Mesenchymal stem cell (in vitro differentiated cells and primary cell): ENCODE measurements around the gene TAF15.

Experiments used
- DNase-seq: peaks from one replicate; pipeline ENCODE4 v3.0.0-alpha.2; 2013
- H2AFZ ChIP-seq: one replicate; pipeline ENCODE4 v1.6.1; 2013; ENCODE audit warnings: low read depth, mild to moderate bottlenecking, control low read depth, inconsistent platforms, low read length, moderate library complexity
- H2AK5ac ChIP-seq: 2 replicates; pipeline ENCODE4 v1.6.1; 2013; ENCODE audit warnings: low read length, moderate library complexity, mild to moderate bottlenecking, inconsistent platforms; ENCODE audit not compliant: severe bottlenecking
- H2BK120ac ChIP-seq: one replicate; pipeline ENCODE4 v1.6.1; 2013; ENCODE audit warnings: low read depth, mild to moderate bottlenecking, inconsistent platforms, low read length, moderate library complexity
- H2BK12ac ChIP-seq, 2 experiments: one replicate each; pipeline ENCODE4 v1.6.1; 2013; ENCODE audit warnings: inconsistent platforms in 2 of 2, low read length in 2 of 2, mild to moderate bottlenecking in 2 of 2, moderate library complexity in 2 of 2, control low read depth in 1 of 2
- H2BK15ac ChIP-seq: one replicate; pipeline ENCODE4 v1.6.1; 2013; ENCODE audit warnings: mild to moderate bottlenecking, low read depth, inconsistent platforms; ENCODE audit not compliant: poor library complexity, severe bottlenecking
- H2BK5ac ChIP-seq: 2 replicates; pipeline ENCODE4 v1.6.1; 2013; ENCODE audit warnings: low read depth, mild to moderate bottlenecking, low read length, control low read depth, inconsistent platforms; ENCODE audit not compliant: poor library complexity, severe bottlenecking
- H3K14ac ChIP-seq, 2 experiments: one replicate each; pipeline ENCODE4 v1.6.1; 2013; ENCODE audit warnings: inconsistent platforms in 2 of 2, low read length in 2 of 2, control low read depth in 1 of 2, mild to moderate bottlenecking in 1 of 2, moderate library complexity in 1 of 2
- H3K18ac ChIP-seq, 2 experiments: one replicate each; pipeline ENCODE4 v1.6.1; 2013; ENCODE audit warnings: inconsistent platforms in 2 of 2, low read length in 2 of 2, control low read depth in 1 of 2, low read depth in 1 of 2, mild to moderate bottlenecking in 1 of 2
- H3K23ac ChIP-seq, 2 experiments: one replicate each; pipeline ENCODE4 v1.6.1; 2013; ENCODE audit warnings: inconsistent platforms in 2 of 2, low read length in 2 of 2, mild to moderate bottlenecking in 2 of 2, moderate library complexity in 2 of 2, control low read depth in 1 of 2
- H3K27ac ChIP-seq: 2 replicates; pipeline ENCODE4 v1.5.1; 2013; ENCODE audit warnings: mild to moderate bottlenecking, moderate library complexity, low read length, control low read depth, inconsistent platforms; ENCODE audit not compliant: poor library complexity, severe bottlenecking
- H3K27me3 ChIP-seq, 2 experiments: 2 replicates each; pipeline versions ENCODE4 v1.6.1 to v1.7.0; 2013; ENCODE audit warnings: low read length in 2 of 2, mild to moderate bottlenecking in 2 of 2, moderate library complexity in 2 of 2, control low read depth in 1 of 2, inconsistent platforms in 1 of 2; ENCODE audit not compliant: control insufficient read depth in 1 of 2, insufficient read depth in 1 of 2
- H3K36me3 ChIP-seq, 2 experiments: 2 replicates each; pipeline versions ENCODE4 v1.6.1 to v1.7.0; 2013; ENCODE audit warnings: low read length in 2 of 2, control low read depth in 1 of 2, inconsistent platforms in 1 of 2, low read depth in 1 of 2, mild to moderate bottlenecking in 1 of 2; ENCODE audit not compliant: insufficient read depth in 2 of 2, control insufficient read depth in 1 of 2
- H3K4ac ChIP-seq, 2 experiments: one replicate each; pipeline ENCODE4 v1.6.1; 2013; ENCODE audit warnings: inconsistent platforms in 2 of 2, low read length in 2 of 2, mild to moderate bottlenecking in 2 of 2, moderate library complexity in 2 of 2, control low read depth in 1 of 2, low read depth in 1 of 2
- H3K4me1 ChIP-seq: 2 replicates; pipeline ENCODE4 v1.6.1; 2013; ENCODE audit warnings: low read depth, low read length, control low read depth; ENCODE audit not compliant: control insufficient read depth, insufficient read depth
- H3K4me2 ChIP-seq: 2 replicates; pipeline ENCODE4 v1.6.1; 2013; ENCODE audit warnings: low read length, mild to moderate bottlenecking, inconsistent platforms; ENCODE audit not compliant: poor library complexity, severe bottlenecking
- H3K4me3 ChIP-seq, 2 experiments: 2 replicates each; pipeline versions ENCODE4 v1.5.1 to v1.7.0; 2013; ENCODE audit warnings: low read length in 2 of 2, mild to moderate bottlenecking in 2 of 2, control low read depth in 1 of 2, low read depth in 1 of 2; ENCODE audit not compliant: insufficient read depth in 1 of 2
- H3K79me1 ChIP-seq: replicated peaks from 2 replicates; pipeline ENCODE4 v1.6.1; 2013; ENCODE audit warnings: mild to moderate bottlenecking, control low read depth, low read length, inconsistent platforms; ENCODE audit not compliant: poor library complexity, severe bottlenecking
- H3K9ac ChIP-seq: 2 replicates; pipeline ENCODE4 v1.7.0; 2013; ENCODE audit warnings: mild to moderate bottlenecking, low read length, moderate library complexity
- H3K9me3 ChIP-seq: 2 replicates; pipeline ENCODE4 v1.7.0; 2013; ENCODE audit warnings: mild to moderate bottlenecking, low read length; ENCODE audit not compliant: control insufficient read depth
- H4K8ac ChIP-seq: one replicate; pipeline ENCODE4 v1.6.1; 2013; ENCODE audit warnings: inconsistent platforms, mild to moderate bottlenecking, low read length, moderate library complexity
- H4K91ac ChIP-seq: one replicate; pipeline ENCODE4 v1.6.1; 2013; ENCODE audit warnings: mild to moderate bottlenecking, low read length, inconsistent platforms
- WGBS: methylation state at CpG from one replicate; pipeline ENCODE4 v1.1.7; 2013; ENCODE audit warnings: mixed read lengths; 5-methylcytosine and 5-hydroxymethylcytosine counted together

The TAF15 gene

GRCh38 chr17:35875072-35875799, 66.0 kb downstream of the TAF15 start:
- H2AFZ ChIP-seq: no peak overlapping the region
- no peak overlapping the region for H3K14ac ChIP-seq
- no peak overlapping the region for H3K27ac ChIP-seq
- H3K9ac ChIP-seq: no peak overlapping the region
- H4K91ac ChIP-seq: no peak overlapping the region
- H3K23ac ChIP-seq: no peak overlapping the region
- no peak overlapping the region for H2BK12ac ChIP-seq
- WGBS: 55% methylated on average over 3 of the region's 5 CpGs
- H3K27me3 ChIP-seq: no peaks in the 10 kb centered on the region
- H3K4ac ChIP-seq: no peak overlapping the region
- no peak overlapping the region for H2BK5ac ChIP-seq
- no peak overlapping the region for H2BK15ac ChIP-seq
- no peak overlapping the region for H2AK5ac ChIP-seq
- H4K8ac ChIP-seq: no peak overlapping the region
- H3K9me3 ChIP-seq: no peaks in the 10 kb centered on the region
- no peak overlapping the region for H2BK120ac ChIP-seq
- H3K4me3 ChIP-seq: no peak overlapping the region
- H3K36me3 ChIP-seq: no peaks in the 10 kb centered on the region
- H3K79me1 ChIP-seq: no peaks in the 10 kb centered on the region
- no peaks in the 10 kb centered on the region for H3K4me1 ChIP-seq
- no peak overlapping the region for H3K18ac ChIP-seq
- no peak overlapping the region for H3K4me2 ChIP-seq
- DNase-seq: no peak

GRCh38 chr17:35875800-35876139, 66.5 kb downstream of the TAF15 start:
- Histone ChIP-seq H3K4me1 (no peaks in the 10 kb centered on the region), H2AFZ (no peak overlapping the region), H3K4ac (no peak overlapping the region), H4K91ac (no peak overlapping the region), H3K4me3 (no peak overlapping the region), H2BK12ac (no peak overlapping the region), H3K27ac (no peak overlapping the region), H3K18ac (no peak overlapping the region), H3K23ac (no peak overlapping the region), H3K9me3 (no peaks in the 10 kb centered on the region), H2AK5ac (no peak overlapping the region), H3K9ac (no peak overlapping the region), H3K79me1 (no peaks in the 10 kb centered on the region), H3K27me3 (no peaks in the 10 kb centered on the region), H4K8ac (no peak overlapping the region), H3K36me3 (no peaks in the 10 kb centered on the region), H2BK120ac (no peak overlapping the region), H3K4me2 (no peak overlapping the region), H2BK15ac (no peak overlapping the region), H2BK5ac (no peak overlapping the region), H3K14ac (no peak overlapping the region)
- 100% methylated on average over 1 of the region's 3 CpGs for WGBS
- no peak for DNase-seq

GRCh38 chr17:35876534-35876933, 67.2 kb downstream of the TAF15 start:
- Histone ChIP-seq H2BK12ac (no peak overlapping the region), H3K9ac (no peak overlapping the region), H2AK5ac (no peak overlapping the region), H4K91ac (no peak overlapping the region), H3K14ac (no peak overlapping the region), H3K18ac (no peak overlapping the region), H3K36me3 (no peaks in the 10 kb centered on the region), H3K9me3 (no peaks in the 10 kb centered on the region), H3K79me1 (no peaks in the 10 kb centered on the region), H2BK5ac (no peak overlapping the region), H3K27me3 (no peaks in the 10 kb centered on the region), H3K4me3 (no peak overlapping the region), H2BK15ac (no peak overlapping the region), H3K4me1 (no peaks in the 10 kb centered on the region), H3K4me2 (no peak overlapping the region), H3K27ac (no peak overlapping the region), H4K8ac (no peak overlapping the region), H2AFZ (no peak overlapping the region), H3K23ac (no peak overlapping the region), H3K4ac (no peak overlapping the region), H2BK120ac (no peak overlapping the region)
- WGBS: 73% methylated on average over 3 of the region's 3 CpGs
- no peak for DNase-seq

GRCh38 chr17:35877345-35878029, 68.2 kb downstream of the TAF15 start:
- Histone ChIP-seq H2BK15ac (no peak overlapping the region), H2BK5ac (no peak overlapping the region), H2BK12ac (no peak overlapping the region), H3K14ac (no peak overlapping the region), H3K27me3 (no peaks in the 10 kb centered on the region), H3K18ac (no peak overlapping the region), H2AK5ac (no peak overlapping the region), H3K4me2 (no peak overlapping the region), H3K79me1 (no peaks in the 10 kb centered on the region), H4K8ac (no peak overlapping the region), H3K4ac (no peak overlapping the region), H2AFZ (no peak overlapping the region), H3K4me3 (no peak overlapping the region), H3K23ac (no peak overlapping the region), H3K4me1 (no peaks in the 10 kb centered on the region), H3K9ac (no peak overlapping the region), H3K27ac (no peak overlapping the region), H2BK120ac (no peak overlapping the region), H3K36me3 (no peaks in the 10 kb centered on the region), H3K9me3 (no peaks in the 10 kb centered on the region), H4K91ac (no peak overlapping the region)
- no peak for DNase-seq
